GM20000 (cell line): ENCODE results near the gene HSPA5.
"Not testable (repeated sequence)": the region's sequence is repeated elsewhere in the genome, so short reads cannot be mapped to it uniquely, and the experiment has no call there.

Experiments
- DNase-seq: peaks from one replicate; pipeline ENCODE4 v3.0.0; 2012; ENCODE audit warnings: low spot score
- CTCF ChIP-seq: IDR thresholded peaks from 2 replicates; pipeline ENCODE4 v1.5.1; 2012; ENCODE audit warnings: mild to moderate bottlenecking, control low read depth; ENCODE audit errors: extremely low read depth, missing control alignments

Gene HSPA5

GRCh38 chr9:125271081-125271480 is 29.9 kb upstream of the HSPA5 start:
- DNase-seq, result no peak
- TF ChIP-seq CTCF, result no peak

DNA sequence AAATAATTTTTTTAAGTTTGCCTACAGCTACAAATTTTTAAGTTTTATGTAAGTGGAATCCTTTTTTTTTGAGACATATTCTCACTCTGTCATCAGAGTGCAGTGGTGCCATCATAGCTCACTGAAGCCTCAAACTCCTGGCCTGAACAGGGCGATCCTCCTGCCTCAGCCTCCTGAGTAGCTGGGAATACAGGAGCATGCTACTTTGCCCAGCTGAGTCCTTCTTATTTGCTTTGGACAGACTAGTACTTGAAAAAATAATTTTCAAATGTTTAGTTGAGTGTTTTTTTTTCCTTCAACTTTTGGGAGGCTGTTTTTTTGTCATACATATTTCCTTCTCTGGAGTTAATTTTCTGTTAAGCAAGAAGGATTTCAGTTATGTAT is 27.9 kb upstream of the HSPA5 start:
- no peak for DNase-seq
- no peak for TF ChIP-seq CTCF

- no peak for DNase-seq
- TF ChIP-seq CTCF, result no peak
These were observed 27.4 kb upstream of the HSPA5 start for GRCh38 chr9:125268394-125269013.

DNA sequence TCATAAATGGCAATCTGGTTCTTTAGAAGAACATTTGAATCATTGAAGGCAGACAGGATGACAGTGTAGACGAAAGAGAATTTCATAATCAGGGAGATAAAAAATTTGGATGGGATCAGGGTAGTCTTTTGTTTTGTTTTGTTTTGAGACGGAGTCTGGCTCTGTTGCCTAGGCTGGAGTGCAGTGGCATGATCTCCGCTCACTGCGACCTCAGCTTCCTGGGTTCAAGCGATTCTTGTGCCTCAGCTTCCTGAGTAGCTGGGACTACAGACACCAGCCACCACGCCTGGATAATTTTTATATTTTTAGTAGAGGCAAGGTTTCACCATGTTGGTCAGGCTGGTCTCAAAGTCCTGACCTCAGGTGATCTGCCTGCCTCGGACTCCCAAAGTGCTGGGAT is 22.9 kb upstream of the HSPA5 start:
- DNase-seq, result not testable (repeated sequence)

- DNase-seq, result no peak
- TF ChIP-seq CTCF, result no peak
These were observed 21.3 kb upstream of the HSPA5 start for GRCh38 chr9:125262294-125262991.

DNA sequence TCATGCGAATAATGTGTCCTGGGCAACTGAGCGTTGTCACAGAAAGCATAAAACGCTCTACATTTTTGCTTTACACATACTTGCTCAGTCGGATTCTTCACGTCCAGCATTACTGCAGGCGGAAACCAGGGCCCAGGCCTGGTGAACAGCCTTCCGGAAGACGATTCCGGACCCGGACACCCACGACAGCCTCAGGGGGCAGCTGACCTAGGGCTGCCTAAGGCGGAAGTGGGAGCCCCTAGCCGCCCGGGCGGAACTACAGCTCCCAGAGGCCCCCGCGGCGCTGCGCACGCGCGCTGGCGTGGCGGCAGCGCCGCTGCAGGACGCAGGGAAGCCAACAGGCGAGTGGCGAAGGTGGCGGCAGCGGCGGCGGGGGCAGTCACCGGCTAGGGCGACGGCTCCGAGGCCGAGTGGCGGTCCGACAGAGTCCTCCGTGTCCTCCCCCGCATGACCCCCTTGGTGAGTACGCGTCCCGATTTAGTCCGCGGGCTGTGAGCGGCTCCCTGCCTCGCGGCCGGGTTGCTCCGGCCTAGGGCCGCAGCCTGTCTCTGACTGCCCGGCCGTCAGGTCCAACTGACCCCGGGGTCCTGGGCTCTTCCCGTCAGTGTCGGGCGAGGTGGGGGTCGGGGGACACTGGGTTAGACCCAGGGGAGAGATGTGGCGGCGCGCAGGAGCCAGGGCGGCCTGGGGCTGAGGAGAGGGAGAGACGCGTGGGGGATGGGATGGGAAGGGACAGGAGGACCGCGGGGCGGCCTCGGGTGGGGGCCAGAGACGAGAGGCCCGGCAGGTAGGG is 20.6 kb upstream of the HSPA5 start, which contains the start of gene GAPVD1:
Gene GAPVD1 (plus strand): TSS at position 326 of the 793 bp plus-strand sequence. CDS start 37,096 bp downstream, outside the sequence.
- TF ChIP-seq CTCF, result peak; percentile 28
- DNase-seq, result peak; percentile 98

DNA sequence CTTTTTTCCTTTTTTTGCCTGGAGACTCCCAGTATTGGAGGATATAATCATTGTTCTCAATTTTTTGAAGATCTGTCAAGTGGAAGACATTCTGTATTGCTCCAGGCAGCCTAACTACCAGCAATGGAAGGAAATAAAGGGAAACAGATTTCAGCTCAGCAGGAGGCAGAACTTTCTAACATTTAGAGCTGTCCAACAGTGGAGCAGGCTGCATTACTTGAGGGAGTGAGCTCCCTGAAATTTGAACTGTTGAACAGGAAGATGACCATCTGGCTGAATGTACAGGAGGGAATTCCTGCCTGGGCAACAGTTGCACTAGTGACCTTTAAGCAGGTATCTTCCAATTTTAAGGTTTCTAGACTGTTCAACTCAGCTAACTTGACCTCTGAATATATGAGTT is 19.4 kb upstream of the HSPA5 start:
- DNase-seq, result no peak
- no peak for TF ChIP-seq CTCF
